ENCODE measurements around the gene ARID3B. TPM values are rescaled to one million over a fixed set of nuclear protein-coding genes. Genes with fewer than 3 reads are reported as not detected.

ARID3B gene
- total and polyA plus RNA-seq, 2 of the 13 experiments (the other 11 are each of a cell fraction or from before 2014, with no cell fraction given), result 5.3 to 12.8 TPM

DNA sequence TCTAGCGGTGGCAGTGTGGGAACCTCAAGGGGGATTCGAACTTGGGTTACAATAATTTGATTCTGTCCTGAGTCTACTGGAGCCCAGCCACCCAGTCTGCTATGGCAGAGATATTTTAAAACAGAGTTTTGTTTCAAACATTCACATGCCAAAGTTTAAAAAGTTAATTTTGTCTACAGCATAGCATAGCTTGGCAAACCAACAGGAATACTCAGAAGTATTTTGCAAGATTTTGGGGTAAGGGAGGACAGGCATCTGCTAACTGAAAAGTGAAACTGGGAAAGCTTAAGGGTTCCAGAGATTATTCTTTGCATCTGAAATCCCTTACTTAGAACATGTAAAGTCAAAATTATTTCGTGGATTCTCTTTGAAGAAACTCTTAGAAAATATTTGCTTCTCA lies 6.6 kb downstream of the ARID3B start:
- H3K79me2 ChIP-seq (ENCODE audit: insufficient read depth, low read length), result peaks cover 3% of the 10 kb centered on the region
- 86% methylated on average over 3 of the region's 3 CpGs for WGBS (ENCODE audit: low lambda C conversion rate)
- peaks cover 0 to 17% of the 10 kb centered on the region in 2 experiments; a peak in 2 of 5 replicates for H3K36me3 ChIP-seq (replicated peaks in 1 of 2; ENCODE audit: control insufficient read depth in 1 of 2, insufficient read depth in 2 of 2, low read length in 2 of 2)
- no peak overlapping the region for H3K4me3 ChIP-seq (replicated peaks in 1 of 3; ENCODE audit: insufficient read depth in 1 of 3, low read depth in 2 of 3, low read length in 3 of 3)
- intact Hi-C loops (cut with micrococcal nuclease; ENCODE audit: unreplicated experiment) (loop anchor here (5.0 kb wide), 1 partner anchor 50 kb away; no protein-coding TSS in a partner anchor), in situ Hi-C loops (cut with HindIII; ENCODE audit: extremely low pct_ligation_motif_present, low pct_unique_long_range_greater_than_20kb) (loop anchor here (10.0 kb wide), 1 partner anchor 237 kb away; the partner anchor contains the start of gene CSK)
- TF ChIP-seq LCORL (IDR thresholded peaks at IDR 0.05) (no peak), LCORL (CRISPR knock-in tag; IDR thresholded peaks at IDR 0.05) (no peak)
- H3K27ac ChIP-seq (ENCODE audit: extremely low read length, insufficient read depth, low read length), result no peak overlapping the region
- H3K9me3 ChIP-seq (ENCODE audit: low read length), result no peaks in the 10 kb centered on the region
- no peaks in the 10 kb centered on the region for H3K27me3 ChIP-seq (ENCODE audit: control insufficient read depth in 1 of 2, insufficient read depth in 2 of 2, low read length in 2 of 2)
- POLR2A ChIA-PET, result no interaction called here
- no peak for ATAC-seq
- H3K4me1 ChIP-seq (ENCODE audit: insufficient read depth, low read length), result peaks cover 28% of the 10 kb centered on the region
- no peak overlapping the region for H3K4me2 ChIP-seq (ENCODE audit: low read depth, low read length)
- no peak for DNase-seq (ENCODE audit: low spot score)
- CTCF ChIA-PET (ENCODE audit: low intra/inter-chr PET ratio, low total read pairs), result no interaction called here
- no peak overlapping the region for H3K9ac ChIP-seq (ENCODE audit: insufficient read depth, low read depth, low read length)
- no peak for FAIRE-seq
- H4K20me1 ChIP-seq (ENCODE audit: insufficient read depth, low read length), result peaks cover 27% of the 10 kb centered on the region
- BruUV-seq (replicated peaks), result no TSS peak
- no peak overlapping the region for H2AFZ ChIP-seq (ENCODE audit: low read length)

DNA sequence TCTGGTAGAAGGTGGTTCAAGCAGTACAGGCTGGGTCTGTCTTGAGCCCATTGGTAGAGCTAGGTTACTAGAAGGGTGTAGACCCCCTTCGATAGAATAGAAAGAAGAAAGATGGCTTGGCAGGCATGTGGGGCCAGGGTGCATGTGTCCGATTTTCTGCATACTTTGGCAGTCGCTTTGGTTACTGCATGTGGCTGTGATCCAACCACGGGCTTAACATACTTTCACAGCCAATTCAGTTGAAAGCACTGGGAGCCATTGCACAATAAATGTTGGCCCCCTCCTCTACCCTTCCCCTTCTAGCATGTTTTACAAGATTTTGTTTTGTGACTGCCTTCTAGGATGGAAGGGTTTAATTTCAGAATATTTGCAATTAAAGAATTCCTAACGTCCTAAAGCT lies 7.2 kb downstream of the ARID3B start:
- intact Hi-C loops (cut with micrococcal nuclease; ENCODE audit: unreplicated experiment) (loop anchor here (5.0 kb wide), 1 partner anchor 49 kb away; no protein-coding TSS in a partner anchor), in situ Hi-C loops (cut with HindIII; ENCODE audit: extremely low pct_ligation_motif_present, low pct_unique_long_range_greater_than_20kb) (loop anchor here (10.0 kb wide), 1 partner anchor 237 kb away; the partner anchor contains the start of gene CSK)
- no peak overlapping the region for H3K4me2 ChIP-seq (ENCODE audit: low read depth, low read length)
- H4K20me1 ChIP-seq (ENCODE audit: insufficient read depth, low read length), result peaks cover 27% of the 10 kb centered on the region
- TF ChIP-seq ZNF350 (CRISPR knock-in tag; IDR thresholded peaks at IDR 0.05; ENCODE audit: borderline replicate concordance, low read depth), result no peak
- TF ChIP-seq, protein P1, sequence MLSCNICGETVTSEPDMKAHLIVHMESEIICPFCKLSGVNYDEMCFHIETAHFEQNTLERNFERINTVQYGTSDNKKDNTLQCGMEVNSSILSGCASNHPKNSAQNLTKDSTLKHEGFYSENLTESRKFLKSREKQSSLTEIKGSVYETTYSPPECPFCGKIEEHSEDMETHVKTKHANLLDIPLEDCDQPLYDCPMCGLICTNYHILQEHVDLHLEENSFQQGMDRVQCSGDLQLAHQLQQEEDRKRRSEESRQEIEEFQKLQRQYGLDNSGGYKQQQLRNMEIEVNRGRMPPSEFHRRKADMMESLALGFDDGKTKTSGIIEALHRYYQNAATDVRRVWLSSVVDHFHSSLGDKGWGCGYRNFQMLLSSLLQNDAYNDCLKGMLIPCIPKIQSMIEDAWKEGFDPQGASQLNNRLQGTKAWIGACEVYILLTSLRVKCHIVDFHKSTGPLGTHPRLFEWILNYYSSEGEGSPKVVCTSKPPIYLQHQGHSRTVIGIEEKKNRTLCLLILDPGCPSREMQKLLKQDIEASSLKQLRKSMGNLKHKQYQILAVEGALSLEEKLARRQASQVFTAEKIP (CRISPR knock-in tag; IDR thresholded peaks at IDR 0.05; ENCODE audit: borderline replicate concordance), result no peak
- no peak for TF ChIP-seq CENPT (CRISPR knock-in tag; IDR thresholded peaks at IDR 0.05; ENCODE audit: low read depth)
- no peak for TF ChIP-seq ZNF44 (CRISPR knock-in tag; IDR thresholded peaks at IDR 0.05)
- TF ChIP-seq ZKSCAN5 (CRISPR knock-in tag; IDR thresholded peaks at IDR 0.05), result no peak
- no peak for TF ChIP-seq NR2F6 (IDR thresholded peaks at IDR 0.05)
- no peak for TF ChIP-seq NR2F6 (CRISPR knock-in tag; IDR thresholded peaks at IDR 0.05)
- no peak overlapping the region for H3K27ac ChIP-seq (ENCODE audit: extremely low read length, insufficient read depth, low read length)
- ATAC-seq (no peak), FAIRE-seq (no peak), DNase-seq (ENCODE audit: low spot score) (no peak)
- no peaks in the 10 kb centered on the region for H3K27me3 ChIP-seq (ENCODE audit: control insufficient read depth in 1 of 2, insufficient read depth in 2 of 2, low read length in 2 of 2)
- H3K4me3 ChIP-seq (replicated peaks in 1 of 3; ENCODE audit: insufficient read depth in 1 of 3, low read depth in 2 of 3, low read length in 3 of 3), result no peak overlapping the region
- no peaks in the 10 kb centered on the region for H3K79me2 ChIP-seq (ENCODE audit: insufficient read depth, low read length)
- CTCF ChIA-PET (ENCODE audit: low intra/inter-chr PET ratio, low total read pairs), result no interaction called here
- BruUV-seq (replicated peaks), result no TSS peak
- H3K36me3 ChIP-seq (replicated peaks in 1 of 2; ENCODE audit: control insufficient read depth in 1 of 2, insufficient read depth in 2 of 2, low read length in 2 of 2), result peaks cover 0 to 21% of the 10 kb centered on the region in 2 experiments; a peak in 2 of 5 replicates
- POLR2A ChIA-PET, result no interaction called here
- 89% methylated on average over 4 of the region's 5 CpGs for WGBS (ENCODE audit: low lambda C conversion rate)
- H3K9ac ChIP-seq (ENCODE audit: insufficient read depth, low read depth, low read length), result no peak overlapping the region
- no peak overlapping the region for H2AFZ ChIP-seq (ENCODE audit: low read length)
- H3K9me3 ChIP-seq (ENCODE audit: low read length), result no peaks in the 10 kb centered on the region
- peaks cover 22% of the 10 kb centered on the region for H3K4me1 ChIP-seq (ENCODE audit: insufficient read depth, low read length)

All from HepG2 (cell line).